Endodermal cell (in vitro differentiated cells): Measurements from ENCODE around the gene MYO1F. TPM values are rescaled to one million over a fixed set of nuclear protein-coding genes. Genes with fewer than 3 reads are reported as not detected.

Experiments used
- DNase-seq: peaks from one replicate; pipeline ENCODE4 v3.0.0-alpha.2; 2017
- H3K27ac ChIP-seq: 2 replicates; pipeline ENCODE4 v1.5.1; 2013; ENCODE audit warnings: mild to moderate bottlenecking, low read depth, low read length, moderate library complexity
- H3K27me3 ChIP-seq: 2 replicates; pipeline ENCODE4 v1.6.1; 2013; ENCODE audit warnings: mild to moderate bottlenecking, low read length, moderate library complexity; ENCODE audit not compliant: insufficient read depth, control insufficient read depth, poor library complexity, severe bottlenecking
- H3K36me3 ChIP-seq: 2 replicates; pipeline ENCODE4 v1.7.0; 2013; ENCODE audit warnings: mild to moderate bottlenecking, low read length, moderate library complexity; ENCODE audit not compliant: control insufficient read depth, insufficient read depth
- H3K4me1 ChIP-seq: one replicate; pipeline ENCODE4 v1.7.0; 2013; ENCODE audit warnings: low read length; ENCODE audit not compliant: control insufficient read depth, insufficient read depth
- H3K4me3 ChIP-seq: 2 replicates; pipeline ENCODE4 v1.5.1; 2013; ENCODE audit warnings: mild to moderate bottlenecking, low read length, moderate library complexity
- H3K9ac ChIP-seq: 2 replicates; pipeline ENCODE4 v1.6.1; 2013; ENCODE audit warnings: mild to moderate bottlenecking, low read length, moderate library complexity; ENCODE audit not compliant: poor library complexity, severe bottlenecking; ENCODE audit errors: extremely low read depth
- H3K9me3 ChIP-seq: 2 replicates; pipeline ENCODE4 v1.6.1; 2013; ENCODE audit warnings: mild to moderate bottlenecking, low read length, moderate library complexity; ENCODE audit not compliant: control insufficient read depth
- H3K27ac Mint-ChIP-seq: 2 replicates; pipeline ENCODE4 v1.8.0; 2020; ENCODE audit warnings: mixed read lengths
- H3K27me3 Mint-ChIP-seq: 2 replicates; pipeline ENCODE4 v1.8.0; 2021; ENCODE audit warnings: mild to moderate bottlenecking, mixed read lengths; ENCODE audit not compliant: insufficient read depth
- H3K36me3 Mint-ChIP-seq: 2 replicates; pipeline ENCODE4 v1.8.0; 2020; ENCODE audit warnings: low read depth, mixed read lengths
- H3K4me1 Mint-ChIP-seq: 2 replicates; pipeline ENCODE4 v1.8.0; 2020; ENCODE audit warnings: mixed read lengths
- H3K4me3 Mint-ChIP-seq: 2 replicates; pipeline ENCODE4 v1.8.0; 2020; ENCODE audit warnings: mild to moderate bottlenecking, moderate library complexity, mixed read lengths
- H3K9me3 Mint-ChIP-seq: 2 replicates; pipeline ENCODE4 v1.8.0; 2020; ENCODE audit warnings: mild to moderate bottlenecking, mixed read lengths
- WGBS, 2 experiments: methylation state at CpG; one replicate each; pipeline versions ENCODE4 v1.1.5 to v1.1.7; 2013; ENCODE audit warnings: missing lambda C conversion rate in 2 of 2, mixed read lengths in 1 of 2; ENCODE audit not compliant: insufficient coverage in 1 of 2, insufficient read length in 1 of 2; 5-methylcytosine and 5-hydroxymethylcytosine counted together
- total RNA-seq, 2 donors: library from RNA; stranded (reverse); fragmentation: NEBNext Ultra II Directional in 1 of 2; extraction: Animal tissue kit (Norgen Biotek cat#: 25700) in 1 of 2; gene quantifications; 2 replicates in 1 of 2; 3 replicates in 1 of 2; pipeline ENCODE4 v1.2.1, GENCODE V29; 2021
- TF ChIP-seq, protein P1 (sequence below): fragments of 200-600 bp; sonication (generic); conservative IDR thresholded peaks from 2 replicates; pipeline ENCODE4 v1.5.0; 2021; ENCODE audit warnings: antibody characterized with exemption, mild to moderate bottlenecking

Gene MYO1F
- total RNA-seq, 2 donors from 2014 or later = 0.57 to 1.1 TPM

DNA sequence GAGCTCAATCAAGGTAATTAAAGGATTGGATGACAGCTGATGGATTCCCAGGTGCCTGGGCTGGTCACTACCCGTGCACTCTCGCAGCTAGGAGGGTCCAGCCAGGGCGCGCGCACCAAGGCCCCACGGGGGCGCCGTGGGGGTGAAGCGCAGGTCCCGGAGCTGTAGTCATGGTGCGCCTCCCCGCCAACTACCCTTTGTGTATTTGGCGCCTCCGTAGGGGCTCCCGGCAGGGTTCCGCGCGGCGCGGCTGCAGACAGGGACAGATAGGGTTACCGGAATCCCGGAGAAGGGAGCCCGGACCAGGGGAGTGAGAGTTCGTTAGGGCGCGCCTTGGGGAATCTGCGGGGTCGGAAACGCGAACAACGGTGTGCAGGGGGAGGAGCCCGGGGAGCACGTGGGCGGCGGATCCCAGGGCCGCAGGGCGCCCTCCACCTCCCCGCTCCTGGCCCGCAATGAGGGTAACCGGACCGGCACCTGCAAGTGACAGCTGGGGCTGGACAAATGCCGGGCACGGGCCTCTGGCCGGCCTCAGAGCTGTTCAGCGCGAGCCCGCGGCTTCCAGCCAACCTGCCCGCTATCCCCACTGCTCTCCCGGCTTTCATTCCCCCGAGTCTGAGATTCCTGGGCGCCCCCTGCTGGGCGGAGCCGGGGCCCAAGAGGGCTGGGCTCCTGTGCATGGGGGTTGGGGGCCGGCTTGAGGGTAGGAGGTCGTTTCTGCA, 71.4 kb downstream of the MYO1F start:
- Mint-ChIP-seq H3K27me3 (no peaks in the 10 kb centered on the region), H3K27ac (peak overlapping the region; percentile 72), H3K36me3 (peaks cover 11% of the 10 kb centered on the region), H3K4me1 (peaks cover 14% of the 10 kb centered on the region), H3K9me3 (no peaks in the 10 kb centered on the region), H3K4me3 (peak overlapping the region; percentile 63)
- Histone ChIP-seq H3K27me3 (no peaks in the 10 kb centered on the region), H3K9me3 (no peaks in the 10 kb centered on the region), H3K36me3 (peaks cover 2% of the 10 kb centered on the region), H3K4me3 (peak overlapping the region; percentile 77), H3K27ac (peak overlapping the region; percentile 61), H3K4me1 (no peaks in the 10 kb centered on the region), H3K9ac (peak overlapping the region; percentile 77)
- WGBS, 2 experiments = 2 to 3% methylated on average over 29 to 56 of the region's 56 CpGs
- DNase-seq = peak; percentile 94
- TF ChIP-seq, protein P1, sequence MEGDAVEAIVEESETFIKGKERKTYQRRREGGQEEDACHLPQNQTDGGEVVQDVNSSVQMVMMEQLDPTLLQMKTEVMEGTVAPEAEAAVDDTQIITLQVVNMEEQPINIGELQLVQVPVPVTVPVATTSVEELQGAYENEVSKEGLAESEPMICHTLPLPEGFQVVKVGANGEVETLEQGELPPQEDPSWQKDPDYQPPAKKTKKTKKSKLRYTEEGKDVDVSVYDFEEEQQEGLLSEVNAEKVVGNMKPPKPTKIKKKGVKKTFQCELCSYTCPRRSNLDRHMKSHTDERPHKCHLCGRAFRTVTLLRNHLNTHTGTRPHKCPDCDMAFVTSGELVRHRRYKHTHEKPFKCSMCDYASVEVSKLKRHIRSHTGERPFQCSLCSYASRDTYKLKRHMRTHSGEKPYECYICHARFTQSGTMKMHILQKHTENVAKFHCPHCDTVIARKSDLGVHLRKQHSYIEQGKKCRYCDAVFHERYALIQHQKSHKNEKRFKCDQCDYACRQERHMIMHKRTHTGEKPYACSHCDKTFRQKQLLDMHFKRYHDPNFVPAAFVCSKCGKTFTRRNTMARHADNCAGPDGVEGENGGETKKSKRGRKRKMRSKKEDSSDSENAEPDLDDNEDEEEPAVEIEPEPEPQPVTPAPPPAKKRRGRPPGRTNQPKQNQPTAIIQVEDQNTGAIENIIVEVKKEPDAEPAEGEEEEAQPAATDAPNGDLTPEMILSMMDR = peak; percentile 83

DNA sequence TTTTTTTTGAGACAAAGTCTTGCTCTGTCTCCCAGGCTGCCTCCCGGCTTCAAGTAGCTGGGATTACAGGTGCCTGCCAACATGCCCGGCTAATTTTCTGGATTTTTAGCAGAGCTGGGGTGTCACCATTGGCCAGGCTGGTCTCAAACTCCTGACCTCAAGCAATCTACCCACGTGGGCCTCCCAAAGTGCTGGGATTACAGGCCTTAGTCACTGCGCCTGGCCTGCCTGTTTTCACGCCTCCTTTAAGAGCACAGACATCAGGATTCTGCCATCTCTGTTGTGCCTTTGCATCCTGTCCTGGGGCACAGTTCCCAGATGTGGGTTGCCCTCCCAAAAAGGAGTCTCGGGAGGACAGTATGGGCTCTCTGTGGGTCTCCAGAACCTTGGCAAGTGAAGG, 72.3 kb downstream of the MYO1F start:
- Mint-ChIP-seq H3K27ac (peak overlapping the region; percentile 44), H3K9me3 (no peaks in the 10 kb centered on the region), H3K36me3 (peaks cover 8% of the 10 kb centered on the region), H3K27me3 (no peaks in the 10 kb centered on the region), H3K4me3 (peak overlapping the region; percentile 63), H3K4me1 (peaks cover 21% of the 10 kb centered on the region)
- H3K4me1 ChIP-seq = no peaks in the 10 kb centered on the region
- 85 to 89% methylated on average over 6 of the region's 6 CpGs for WGBS, 2 experiments
- no peaks in the 10 kb centered on the region for H3K27me3 ChIP-seq
- H3K27ac ChIP-seq = no peak overlapping the region
- DNase-seq = no peak
- H3K9me3 ChIP-seq = no peaks in the 10 kb centered on the region
- no peak overlapping the region for H3K4me3 ChIP-seq
- no peaks in the 10 kb centered on the region for H3K36me3 ChIP-seq
- no peak overlapping the region for H3K9ac ChIP-seq
- TF ChIP-seq, protein P1 = no peak

DNA sequence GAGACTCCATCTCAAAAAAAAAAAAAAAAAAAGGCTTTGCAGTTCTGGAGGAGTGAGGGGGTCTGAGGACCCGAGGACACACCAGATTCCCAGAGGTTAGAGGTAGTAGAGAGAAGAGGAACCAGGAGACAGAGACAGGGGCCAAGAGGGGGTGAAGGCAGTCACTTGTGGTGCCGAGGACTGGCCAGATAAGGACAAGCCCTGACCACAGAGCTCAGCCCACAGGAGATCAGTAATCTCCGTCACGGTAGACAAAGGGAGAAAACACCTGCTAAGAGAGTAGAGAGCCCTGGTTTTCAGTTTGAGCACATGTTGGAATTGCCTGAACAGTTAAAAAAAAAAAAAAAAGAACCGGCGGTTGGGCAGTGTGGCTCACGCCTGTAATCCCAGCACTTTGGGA, 73.1 kb downstream of the MYO1F start:
- no peak for DNase-seq
- Mint-ChIP-seq H3K27me3 (no peaks in the 10 kb centered on the region), H3K9me3 (no peaks in the 10 kb centered on the region), H3K36me3 (peaks cover 5% of the 10 kb centered on the region), H3K4me3 (no peak overlapping the region), H3K4me1 (peaks cover 22% of the 10 kb centered on the region), H3K27ac (no peak overlapping the region)
- TF ChIP-seq, protein P1 = no peak
- H3K27ac ChIP-seq = no peak overlapping the region
- H3K36me3 ChIP-seq = no peaks in the 10 kb centered on the region
- no peaks in the 10 kb centered on the region for H3K4me1 ChIP-seq
- no peak overlapping the region for H3K4me3 ChIP-seq
- H3K9ac ChIP-seq = no peak overlapping the region
- no peaks in the 10 kb centered on the region for H3K27me3 ChIP-seq
- H3K9me3 ChIP-seq = no peaks in the 10 kb centered on the region
- WGBS, 2 experiments = 91% methylated on average over 7 of the region's 7 CpGs; no CpG with 5 or more reads in 1 of the 2 experiments
